Activated effector memory CD4-positive, alpha-beta T cell treated with Interleukin-2 at 50 U/mL for 16 hours (primary cell): ENCODE results near the gene GAB2.
"Not testable (repeated sequence)": the region's sequence is repeated elsewhere in the genome, so short reads cannot be mapped to it uniquely, and the experiment has no call there.

ENCODE experiments used
- DNase-seq: peaks from one replicate; pipeline ENCODE4 v3.0.0-alpha.2; 2020

Gene GAB2

GRCh38 chr11:78361228-78361627 lies 56.4 kb downstream of the GAB2 start:
- no peak for DNase-seq

GRCh38 chr11:78359921-78360320 lies 57.7 kb downstream of the GAB2 start:
- no peak for DNase-seq

- DNase-seq, result not testable (repeated sequence)
Measured at GRCh38 chr11:78357924-78358323, 59.7 kb downstream of the GAB2 start.

GRCh38 chr11:78357425-78357824 lies 60.2 kb downstream of the GAB2 start:
- DNase-seq, result not testable (repeated sequence)

- not testable (repeated sequence) for DNase-seq
Measured at GRCh38 chr11:78355742-78356141, 61.9 kb downstream of the GAB2 start.

- no peak for DNase-seq
Measured at GRCh38 chr11:78355309-78355705, 62.3 kb downstream of the GAB2 start.

- DNase-seq, result no peak
Measured at GRCh38 chr11:78354408-78355308, 63.0 kb downstream of the GAB2 start.

- DNase-seq, result no peak
Measured at GRCh38 chr11:78351979-78352841, 65.4 kb downstream of the GAB2 start.

- no peak for DNase-seq
Measured at GRCh38 chr11:78351193-78351592, 66.4 kb downstream of the GAB2 start.

GRCh38 chr11:78350646-78351165 lies 66.9 kb downstream of the GAB2 start:
- DNase-seq, result no peak

GRCh38 chr11:78350091-78350645 lies 67.5 kb downstream of the GAB2 start:
- no peak for DNase-seq

GRCh38 chr11:78349624-78350023 lies 68.0 kb downstream of the GAB2 start:
- no peak for DNase-seq

GRCh38 chr11:78349114-78349513 lies 68.5 kb downstream of the GAB2 start:
- DNase-seq, result no peak

GRCh38 chr11:78347956-78348355 lies 69.7 kb downstream of the GAB2 start:
- DNase-seq, result no peak

GRCh38 chr11:78346799-78347198 lies 70.8 kb downstream of the GAB2 start:
- DNase-seq, result no peak

- DNase-seq, result no peak
Measured at GRCh38 chr11:78345450-78345849, 72.2 kb downstream of the GAB2 start.

GRCh38 chr11:78344676-78345075 lies 72.9 kb downstream of the GAB2 start:
- DNase-seq, result no peak

- DNase-seq, result no peak
Measured at GRCh38 chr11:78344094-78344493, 73.5 kb downstream of the GAB2 start.

GRCh38 chr11:78343303-78343702 lies 74.3 kb downstream of the GAB2 start:
- DNase-seq, result no peak

- DNase-seq, result no peak
Measured at GRCh38 chr11:78341841-78342240, 75.8 kb downstream of the GAB2 start.

GRCh38 chr11:78340530-78340929 lies 77.1 kb downstream of the GAB2 start:
- no peak for DNase-seq

- DNase-seq, result no peak
Measured at GRCh38 chr11:78339945-78340344, 77.7 kb downstream of the GAB2 start.

- DNase-seq, result no peak
Measured at GRCh38 chr11:78339483-78339882, 78.1 kb downstream of the GAB2 start.
